NCI-H345 (cell line): Measurements from ENCODE around the gene B4GALT3.

Experiments used
- DNase-seq: peaks from one replicate; lab custom pipeline; 2025; lab: John Stamatoyannopoulos, UW

Gene B4GALT3

GRCh38 chr1:161187311-161187710 is 10.0 kb upstream of the B4GALT3 start:
- DNase-seq = no peak

GRCh38 chr1:161185732-161186311 is 8.5 kb upstream of the B4GALT3 start:
- no peak for DNase-seq

DNA sequence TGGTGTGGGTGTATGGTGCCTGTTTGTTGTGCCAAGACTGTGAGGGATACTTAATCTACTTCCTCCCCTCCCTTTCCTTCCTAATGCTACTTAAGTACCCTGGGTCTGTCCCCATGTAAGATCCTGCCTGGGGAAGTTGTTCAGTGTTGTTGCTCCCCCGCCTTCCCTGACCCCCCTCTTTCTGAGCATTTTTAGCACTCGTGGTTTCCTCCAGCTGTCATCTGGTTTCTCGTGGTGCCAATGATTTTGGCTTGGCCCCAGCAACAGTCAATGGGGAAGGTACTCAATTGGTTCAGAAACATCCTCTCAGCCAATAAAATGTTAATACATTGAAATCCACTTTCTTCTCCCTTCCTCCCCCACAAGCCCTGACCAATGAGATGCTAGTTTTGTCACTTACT is 8.0 kb upstream of the B4GALT3 start:
- no peak for DNase-seq

DNA sequence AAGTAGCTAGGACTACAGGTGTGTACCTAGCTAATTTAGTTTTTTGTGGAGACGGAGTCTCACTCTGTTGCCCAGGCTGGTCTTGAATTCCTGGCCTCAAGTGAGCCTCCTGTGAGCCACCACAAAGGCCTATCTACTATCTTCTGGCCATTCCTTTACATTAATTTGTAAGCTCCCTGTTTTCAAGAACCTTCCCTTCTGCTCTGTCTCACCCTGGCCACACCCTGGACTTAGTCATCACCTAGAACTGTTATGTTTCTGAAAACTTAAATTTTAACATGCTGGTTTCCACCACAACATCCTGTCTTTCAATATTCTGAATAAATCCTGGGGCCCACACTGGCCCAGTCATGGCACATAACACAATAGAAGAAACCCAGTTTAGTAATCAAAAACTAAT is 4.9 kb upstream of the B4GALT3 start:
- no peak for DNase-seq

- DNase-seq = no peak
These were observed 3.3 kb upstream of the B4GALT3 start for GRCh38 chr1:161180639-161181038.

GRCh38 chr1:161179698-161180097 is 2.4 kb upstream of the B4GALT3 start:
- DNase-seq = no peak

DNA sequence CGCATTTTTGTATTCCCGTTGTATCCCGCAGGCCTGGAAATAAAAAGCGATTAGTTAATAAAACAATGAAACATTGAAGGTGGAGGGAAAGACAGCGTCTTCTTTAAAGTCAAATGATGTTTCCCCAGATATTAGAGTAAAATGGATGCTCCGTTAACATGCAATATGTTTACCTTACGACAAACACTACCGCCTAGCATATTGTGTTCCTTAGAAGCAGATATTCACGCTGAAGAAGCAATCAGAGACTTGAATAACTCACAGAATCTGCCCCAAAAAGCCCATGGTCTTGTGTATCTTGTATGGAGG is 583 bp upstream of the B4GALT3 start:
- DNase-seq = no peak

GRCh38 chr1:161176468-161177111 is 717 bp downstream of the B4GALT3 start:
- no peak for DNase-seq

GRCh38 chr1:161175771-161176453 is 1.4 kb downstream of the B4GALT3 start:
- DNase-seq = no peak

DNA sequence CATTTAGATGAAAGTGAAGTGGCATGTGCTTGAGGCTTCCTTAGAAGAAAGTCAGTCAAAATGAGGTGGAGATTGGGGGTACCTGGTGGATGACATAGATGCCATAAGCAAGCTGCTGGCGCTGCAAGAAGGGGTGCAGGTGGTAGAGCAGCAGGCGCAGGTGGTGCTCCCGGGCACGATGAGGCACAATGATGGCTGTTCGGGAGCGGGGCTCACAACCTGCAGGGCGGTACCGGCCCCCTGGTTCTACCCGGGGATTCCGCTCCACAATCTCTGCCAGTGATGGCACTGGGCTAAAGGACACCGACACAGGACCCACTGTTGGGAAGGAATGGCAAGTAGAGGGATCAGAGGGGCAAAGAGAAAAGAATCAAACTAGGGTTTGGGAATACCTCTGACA is 2.4 kb downstream of the B4GALT3 start:
- DNase-seq = no peak

GRCh38 chr1:161173711-161174110 is 3.6 kb downstream of the B4GALT3 start:
- no peak for DNase-seq

DNA sequence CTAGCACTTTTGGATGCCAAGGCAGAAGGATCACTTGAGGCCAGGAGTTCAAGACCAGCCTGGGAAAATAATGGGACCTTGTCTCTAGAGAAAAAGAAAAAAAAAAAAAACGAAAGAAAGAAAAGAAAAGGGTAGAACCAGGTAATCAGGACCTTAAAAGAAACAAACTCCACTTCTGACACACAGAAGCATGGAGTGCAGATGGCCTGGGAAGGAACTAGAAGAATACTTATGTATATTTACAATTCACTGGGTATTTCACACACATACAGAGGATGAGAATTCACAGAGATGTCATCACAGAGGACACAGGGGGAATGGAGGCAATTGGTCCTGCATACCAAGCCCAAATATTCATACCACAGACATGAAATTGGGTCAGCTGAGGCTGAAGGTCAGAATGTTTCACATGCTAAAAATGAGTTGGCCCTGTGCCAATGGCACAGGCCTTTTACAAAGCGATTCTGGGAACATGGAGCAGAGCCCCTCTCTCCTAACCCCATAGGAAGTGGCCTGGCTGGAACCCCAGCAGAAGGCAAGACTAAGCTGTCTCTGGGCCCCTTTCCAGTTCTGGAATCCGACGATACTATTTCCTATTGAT is 4.4 kb downstream of the B4GALT3 start:
- DNase-seq = no peak

DNA sequence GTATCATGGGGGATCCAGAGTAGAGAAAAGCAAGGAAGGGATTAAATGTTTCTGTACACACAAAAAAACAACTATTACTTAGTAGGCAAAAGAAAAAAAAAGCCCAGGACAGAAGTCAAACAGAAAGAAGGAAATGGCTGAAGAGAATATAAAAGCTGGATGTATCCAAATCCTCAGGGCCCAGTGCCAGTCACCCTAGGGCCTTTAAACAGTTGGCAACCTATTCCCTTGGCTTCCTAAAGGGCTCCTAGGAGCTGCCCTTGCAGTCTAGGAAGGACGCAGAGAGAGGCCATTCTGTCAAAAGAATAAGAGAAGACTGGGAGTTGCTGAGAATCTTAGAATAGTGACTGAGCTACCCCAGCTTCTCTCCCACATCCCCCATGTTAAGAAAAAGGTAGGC is 5.0 kb downstream of the B4GALT3 start:
- DNase-seq = no peak

GRCh38 chr1:161171696-161172095 is 5.6 kb downstream of the B4GALT3 start:
- DNase-seq = no peak

DNA sequence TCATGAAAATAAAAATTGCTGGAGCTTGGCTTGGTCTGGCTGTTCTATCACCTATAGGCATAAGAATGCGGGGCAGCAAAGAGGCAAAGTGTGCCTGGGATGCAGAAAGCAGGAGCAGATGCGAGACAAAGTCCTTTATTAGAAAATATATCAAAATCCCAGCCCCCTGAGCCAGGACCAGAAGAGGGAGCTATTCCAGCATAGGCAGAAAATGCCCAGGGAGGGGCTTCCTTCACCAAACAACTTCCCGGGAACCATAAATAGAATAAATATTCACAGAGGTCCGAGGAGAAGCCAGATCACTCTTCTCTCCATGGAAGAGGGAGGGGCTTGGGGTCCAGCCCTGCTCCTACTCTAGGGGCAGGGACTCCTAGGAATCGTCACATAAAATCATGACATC is 6.1 kb downstream of the B4GALT3 start:
- no peak for DNase-seq

DNA sequence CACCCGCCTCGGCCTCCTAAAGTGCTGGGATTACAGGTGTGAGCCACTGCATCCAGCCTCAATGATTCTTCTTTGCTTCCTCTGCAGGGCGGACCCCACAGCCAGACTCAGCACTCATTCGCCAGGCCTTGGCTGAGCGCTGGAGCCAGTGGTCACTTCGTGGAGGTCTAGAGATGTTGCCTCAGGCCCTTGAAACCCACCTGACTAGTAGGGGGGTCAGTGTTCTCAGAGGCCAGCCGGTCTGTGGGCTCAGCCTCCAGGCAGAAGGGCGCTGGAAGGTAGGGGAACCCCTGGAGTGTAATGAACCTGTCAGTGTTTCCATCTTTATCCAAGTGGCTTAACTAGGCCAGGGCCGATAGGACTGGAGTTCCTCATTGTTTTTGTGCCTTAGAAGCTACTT is 8.4 kb downstream of the B4GALT3 start:
- DNase-seq = no peak

- DNase-seq = no peak
These were observed 10.4 kb downstream of the B4GALT3 start for GRCh38 chr1:161166669-161167548.

DNA sequence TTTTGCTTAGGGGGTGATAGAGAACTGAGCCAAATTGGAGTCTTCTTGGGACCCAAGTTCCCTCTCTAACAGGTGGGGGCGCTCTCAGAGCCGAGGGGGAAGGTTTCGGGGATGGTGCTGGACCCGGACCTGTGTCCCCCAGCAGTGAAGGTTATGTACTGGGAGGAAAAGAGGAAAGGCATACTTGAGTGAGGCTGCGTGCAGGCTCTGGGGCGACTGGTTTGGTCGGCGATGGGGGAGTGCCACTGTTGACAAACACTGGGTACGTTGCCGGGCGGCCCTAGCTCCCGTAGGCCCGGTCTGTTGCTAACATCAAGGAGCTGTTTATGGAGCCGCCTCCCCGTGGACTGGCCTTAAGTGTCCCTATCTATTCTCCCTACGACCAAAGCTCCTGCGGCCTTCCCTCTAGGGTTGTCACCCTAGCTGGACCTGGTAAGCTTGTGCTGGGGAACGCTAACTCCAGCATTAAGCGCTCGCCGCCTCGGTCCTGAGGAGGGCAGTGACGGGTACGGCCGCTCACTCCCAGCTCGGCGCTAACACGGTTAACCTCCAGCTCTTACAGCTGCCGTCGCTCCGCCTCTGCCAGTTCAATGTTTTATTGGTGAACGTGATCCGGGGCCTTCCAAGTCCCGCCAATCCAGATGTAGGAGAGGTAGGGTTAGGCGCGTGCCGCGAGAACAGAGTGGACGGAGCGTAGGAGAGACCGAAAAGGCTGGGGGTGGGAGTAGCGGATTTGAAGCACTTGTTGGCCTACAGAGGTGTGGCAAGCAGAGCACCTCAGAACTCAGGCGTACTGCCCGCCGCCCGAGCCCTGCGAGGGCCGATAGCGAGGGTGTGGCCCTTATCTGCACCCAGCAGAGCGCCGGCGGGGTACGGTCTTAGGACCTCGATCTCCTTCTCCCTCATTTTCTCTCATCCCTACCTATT is 11.3 kb downstream of the B4GALT3 start, which contains the start of gene PPOX:
Gene PPOX (plus strand): TSS at position 685 of the 927 bp plus-strand sequence. CDS start 422 bp downstream, outside the sequence.
- peak; percentile 98 for DNase-seq

DNA sequence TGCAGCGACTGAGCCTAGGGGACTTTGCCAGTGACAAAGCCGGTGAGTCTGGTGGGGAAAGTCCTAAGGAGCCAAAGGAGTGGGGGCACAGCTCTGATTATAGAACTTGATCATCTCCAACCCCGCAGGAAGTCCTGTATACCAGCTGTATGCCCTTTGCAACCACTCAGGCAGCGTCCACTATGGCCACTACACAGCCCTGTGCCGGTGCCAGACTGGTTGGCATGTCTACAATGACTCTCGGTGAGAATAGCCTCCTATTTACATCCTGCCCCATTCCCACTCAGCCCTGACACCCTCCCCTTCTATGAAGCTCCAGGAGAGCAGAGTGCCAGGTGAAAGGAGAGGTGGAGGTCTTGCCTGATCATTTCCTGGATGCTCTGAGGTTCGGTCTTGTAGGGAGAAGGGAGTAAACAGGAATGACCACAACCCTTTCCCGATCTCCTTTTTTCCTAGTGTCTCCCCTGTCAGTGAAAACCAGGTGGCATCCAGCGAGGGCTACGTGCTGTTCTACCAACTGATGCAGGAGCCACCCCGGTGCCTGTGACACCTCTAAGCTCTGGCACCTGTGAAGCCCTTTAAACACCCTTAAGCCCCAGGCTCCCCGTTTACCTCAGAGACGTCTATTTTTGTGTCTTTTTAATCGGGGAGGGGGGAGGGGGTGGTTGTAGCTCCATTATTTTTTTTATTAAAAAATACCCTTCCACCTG is 12.3 kb downstream of the B4GALT3 start:
- no peak for DNase-seq

DNA sequence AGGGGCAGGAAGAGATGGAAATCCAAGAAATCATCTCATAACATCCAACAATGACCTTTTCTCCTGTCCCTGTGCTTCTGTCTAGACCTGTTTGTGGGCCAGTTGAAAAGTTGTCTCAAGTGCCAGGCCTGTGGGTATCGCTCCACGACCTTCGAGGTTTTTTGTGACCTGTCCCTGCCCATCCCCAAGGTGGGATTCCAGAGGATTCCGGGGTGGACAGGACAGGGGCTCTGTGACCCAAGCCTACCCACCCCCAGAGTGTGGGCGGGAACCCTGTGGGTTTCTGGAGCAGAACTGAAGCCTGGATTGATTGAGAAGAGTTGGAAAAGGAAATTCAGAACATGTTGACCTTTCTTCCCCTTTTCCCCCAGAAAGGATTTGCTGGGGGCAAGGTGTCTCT is 13.5 kb downstream of the B4GALT3 start:
- DNase-seq = no peak
